ENCODE results near the gene ANKS1B.
"Not testable (repeated sequence)": the region's sequence is repeated elsewhere in the genome, so short reads cannot be mapped to it uniquely, and the experiment has no call there.

Gene ANKS1B

GRCh38 chr12:99577125-99577524 is 407.6 kb downstream of the ANKS1B start:
- DNase-seq (ENCODE audit: low spot score), result not testable (repeated sequence)

- DNase-seq (ENCODE audit: low spot score), result no peak
These were observed 410.8 kb downstream of the ANKS1B start for GRCh38 chr12:99573980-99574379.

- no peak for DNase-seq (ENCODE audit: low spot score)
These were observed 417.7 kb downstream of the ANKS1B start for GRCh38 chr12:99567072-99567471.

- no peak for DNase-seq (ENCODE audit: low spot score)
These were observed 426.6 kb downstream of the ANKS1B start for GRCh38 chr12:99558109-99558508.

GRCh38 chr12:99553461-99553860 is 431.3 kb downstream of the ANKS1B start:
- no peak for DNase-seq (ENCODE audit: low spot score)

GRCh38 chr12:99552022-99552421 is 432.7 kb downstream of the ANKS1B start:
- no peak for DNase-seq (ENCODE audit: low spot score)

- DNase-seq (ENCODE audit: low spot score), result no peak
These were observed 435.1 kb downstream of the ANKS1B start for GRCh38 chr12:99549651-99550050.

- DNase-seq (ENCODE audit: low spot score), result no peak
These were observed 435.5 kb downstream of the ANKS1B start for GRCh38 chr12:99549196-99549595.

- no peak for DNase-seq (ENCODE audit: low spot score)
These were observed 440.3 kb downstream of the ANKS1B start for GRCh38 chr12:99544457-99544856.

GRCh38 chr12:99529966-99530365 is 454.8 kb downstream of the ANKS1B start:
- peak; percentile 70 for DNase-seq (ENCODE audit: low spot score)

- DNase-seq (ENCODE audit: low spot score), result no peak
These were observed 456.3 kb downstream of the ANKS1B start for GRCh38 chr12:99528478-99528877.

- no peak for DNase-seq (ENCODE audit: low spot score)
These were observed 460.9 kb downstream of the ANKS1B start for GRCh38 chr12:99523853-99524252.

- DNase-seq (ENCODE audit: low spot score), result peak; percentile 32
These were observed 462.3 kb downstream of the ANKS1B start for GRCh38 chr12:99522456-99522855.

- DNase-seq (ENCODE audit: low spot score), result peak; percentile 41
These were observed 463.1 kb downstream of the ANKS1B start for GRCh38 chr12:99521664-99522063.

- DNase-seq (ENCODE audit: low spot score), result peak; percentile 18
These were observed 471.7 kb downstream of the ANKS1B start for GRCh38 chr12:99513066-99513465.

- peak; percentile 56 for DNase-seq (ENCODE audit: low spot score)
These were observed 478.9 kb downstream of the ANKS1B start for GRCh38 chr12:99505805-99506204.

GRCh38 chr12:99498756-99499155 is 486.0 kb downstream of the ANKS1B start:
- peak; percentile 88 for DNase-seq (ENCODE audit: low spot score)

- DNase-seq (ENCODE audit: low spot score), result no peak
These were observed 488.9 kb downstream of the ANKS1B start for GRCh38 chr12:99495799-99496198.

GRCh38 chr12:99493197-99493596 is 491.5 kb downstream of the ANKS1B start:
- no peak for DNase-seq (ENCODE audit: low spot score)

GRCh38 chr12:99486277-99486676 is 498.5 kb downstream of the ANKS1B start:
- no peak for DNase-seq (ENCODE audit: low spot score)

- no peak for DNase-seq (ENCODE audit: low spot score)
These were observed 505.6 kb downstream of the ANKS1B start for GRCh38 chr12:99479149-99479548.

- no peak for DNase-seq (ENCODE audit: low spot score)
These were observed 507.8 kb downstream of the ANKS1B start for GRCh38 chr12:99476956-99477355.

GRCh38 chr12:99455350-99456035 is 529.2 kb downstream of the ANKS1B start:
- DNase-seq (ENCODE audit: low spot score), result peak; percentile 94

GRCh38 chr12:99454539-99455172 is 530.1 kb downstream of the ANKS1B start:
- DNase-seq (ENCODE audit: low spot score), result peak; percentile 59
